ENCODE results near the gene AP2B1.
"Not testable (repeated sequence)": the region's sequence is repeated elsewhere in the genome, so short reads cannot be mapped to it uniquely, and the experiment has no call there.

The AP2B1 gene

GRCh38 chr17:35609831-35610230, 22.7 kb downstream of the AP2B1 start:
- H3K4me3 ChIP-seq (ENCODE audit: low read length): no peak overlapping the region
- H3K36me3 ChIP-seq (ENCODE audit: control insufficient read depth, low read length): peaks cover 38% of the 10 kb centered on the region
- no peak for TF ChIP-seq CTCF (IDR thresholded peaks at IDR 0.05; ENCODE audit: low read depth, low read length, poor library complexity, severe bottlenecking)
- no peak for TF ChIP-seq EZH2phosphoT487 (IDR thresholded peaks at IDR 0.05; ENCODE audit: borderline replicate concordance, low read length)
- H4K20me1 ChIP-seq (ENCODE audit: control insufficient read depth, insufficient read depth, low read depth, low read length): peaks cover 4% of the 10 kb centered on the region; the same call in 1 of the 2 replicates
- H3F3A ChIP-seq (ENCODE audit: control insufficient read depth, insufficient read depth): no peaks in the 10 kb centered on the region
- no peak overlapping the region for H3K4me2 ChIP-seq (ENCODE audit: low read length)
- no peak overlapping the region for H3K27ac ChIP-seq (ENCODE audit: low read depth, low read length)
- H3K79me2 ChIP-seq (ENCODE audit: control insufficient read depth, low read length): no peaks in the 10 kb centered on the region
- H3K9me2 ChIP-seq (replicated peaks; ENCODE audit: control insufficient read depth, low read length): no peaks in the 10 kb centered on the region
- H3K27me3 ChIP-seq (ENCODE audit: control insufficient read depth, low read length): no peaks in the 10 kb centered on the region
- H3K4me1 ChIP-seq (ENCODE audit: control insufficient read depth, low read length): no peaks in the 10 kb centered on the region
- H3K9me3 ChIP-seq (ENCODE audit: control insufficient read depth, insufficient read depth, low read length): no peaks in the 10 kb centered on the region

- H3K79me2 ChIP-seq (ENCODE audit: control insufficient read depth, low read length); H4K20me1 ChIP-seq (ENCODE audit: control insufficient read depth, insufficient read depth, low read depth, low read length); H3K4me2 ChIP-seq (ENCODE audit: low read length); H3K4me1 ChIP-seq (ENCODE audit: control insufficient read depth, low read length); H3K4me3 ChIP-seq (ENCODE audit: low read length); H3K27ac ChIP-seq (ENCODE audit: low read depth, low read length); H3K9me3 ChIP-seq (ENCODE audit: control insufficient read depth, insufficient read depth, low read length); H3K9me2 ChIP-seq (replicated peaks; ENCODE audit: control insufficient read depth, low read length); H3F3A ChIP-seq (ENCODE audit: control insufficient read depth, insufficient read depth); H3K27me3 ChIP-seq (ENCODE audit: control insufficient read depth, low read length): not testable (repeated sequence)
- H3K36me3 ChIP-seq (ENCODE audit: control insufficient read depth, low read length): peaks cover 40% of the 10 kb centered on the region
These were observed 23.6 kb downstream of the AP2B1 start for GRCh38 chr17:35610746-35611145.

GRCh38 chr17:35612924-35613521, 25.9 kb downstream of the AP2B1 start:
- peaks cover 4% of the 10 kb centered on the region; the same call in 1 of the 2 replicates for H4K20me1 ChIP-seq (ENCODE audit: control insufficient read depth, insufficient read depth, low read depth, low read length)
- peaks cover 33% of the 10 kb centered on the region for H3K36me3 ChIP-seq (ENCODE audit: control insufficient read depth, low read length)
- TF ChIP-seq EZH2phosphoT487 (IDR thresholded peaks at IDR 0.05; ENCODE audit: borderline replicate concordance, low read length) (no peak), CTCF (IDR thresholded peaks at IDR 0.05; ENCODE audit: low read depth, low read length, poor library complexity, severe bottlenecking) (peak; percentile 72)
- H3F3A ChIP-seq (ENCODE audit: control insufficient read depth, insufficient read depth): no peaks in the 10 kb centered on the region
- H3K4me2 ChIP-seq (ENCODE audit: low read length): no peak overlapping the region
- H3K4me1 ChIP-seq (ENCODE audit: control insufficient read depth, low read length): peaks cover 6% of the 10 kb centered on the region
- no peaks in the 10 kb centered on the region for H3K9me3 ChIP-seq (ENCODE audit: control insufficient read depth, insufficient read depth, low read length)
- no peaks in the 10 kb centered on the region for H3K27me3 ChIP-seq (ENCODE audit: control insufficient read depth, low read length)
- H3K9me2 ChIP-seq (replicated peaks; ENCODE audit: control insufficient read depth, low read length): no peaks in the 10 kb centered on the region
- H3K79me2 ChIP-seq (ENCODE audit: control insufficient read depth, low read length): no peaks in the 10 kb centered on the region
- H3K27ac ChIP-seq (ENCODE audit: low read depth, low read length): no peak overlapping the region
- H3K4me3 ChIP-seq (ENCODE audit: low read length): no peak overlapping the region

- H3K4me1 ChIP-seq (ENCODE audit: control insufficient read depth, low read length): peaks cover 10% of the 10 kb centered on the region
- H3F3A ChIP-seq (ENCODE audit: control insufficient read depth, insufficient read depth): no peaks in the 10 kb centered on the region
- H3K79me2 ChIP-seq (ENCODE audit: control insufficient read depth, low read length): no peaks in the 10 kb centered on the region
- H3K4me2 ChIP-seq (ENCODE audit: low read length): no peak overlapping the region
- peaks cover 20% of the 10 kb centered on the region for H3K36me3 ChIP-seq (ENCODE audit: control insufficient read depth, low read length)
- no peak overlapping the region for H3K27ac ChIP-seq (ENCODE audit: low read depth, low read length)
- no peaks in the 10 kb centered on the region for H3K9me3 ChIP-seq (ENCODE audit: control insufficient read depth, insufficient read depth, low read length)
- H4K20me1 ChIP-seq (ENCODE audit: control insufficient read depth, insufficient read depth, low read depth, low read length): peaks cover 4% of the 10 kb centered on the region; the same call in 1 of the 2 replicates
- no peaks in the 10 kb centered on the region for H3K9me2 ChIP-seq (replicated peaks; ENCODE audit: control insufficient read depth, low read length)
- no peak for TF ChIP-seq EZH2phosphoT487 (IDR thresholded peaks at IDR 0.05; ENCODE audit: borderline replicate concordance, low read length)
- TF ChIP-seq CTCF (IDR thresholded peaks at IDR 0.05; ENCODE audit: low read depth, low read length, poor library complexity, severe bottlenecking): no peak
- H3K27me3 ChIP-seq (ENCODE audit: control insufficient read depth, low read length): no peaks in the 10 kb centered on the region
- no peak overlapping the region for H3K4me3 ChIP-seq (ENCODE audit: low read length)
These were observed 27.7 kb downstream of the AP2B1 start for GRCh38 chr17:35614810-35615209.

Data from DOHH2 (cell line).